Upper lobe of left lung (tissue), 6 donors: Measurements from ENCODE around the gene LRRC51. TPM values are rescaled to one million over a fixed set of nuclear protein-coding genes. Genes with fewer than 3 reads are reported as not detected.

Experiments used
- ATAC-seq, 2 donors: fragments of 200-7000 bp; cut with Tn5 transposase; one replicate each; pipeline ENCODE4 v1.9.1; 2022; ENCODE audit warnings: mild to moderate bottlenecking in 2 of 2, moderate library complexity in 2 of 2; ENCODE audit not compliant: low FRiP score in 2 of 2
- DNase-seq, 2 donors: peaks; one replicate each; pipeline ENCODE4 v3.0.0-alpha.2; 2019 to 2020
- H3K27ac ChIP-seq, 4 donors: fragments of 200-600 bp; sonication (generic); one replicate each; pipeline ENCODE4 v1.5.1; 2016 to 2019
- H3K27me3 ChIP-seq, 4 donors: fragments of 200-600 bp; sonication (generic); one replicate each; pipeline ENCODE4 v1.5.1; 2017 to 2019
- H3K36me3 ChIP-seq, 4 donors: fragments of 200-600 bp; sonication (generic); one replicate each; pipeline ENCODE4 v1.5.1; 2016 to 2019
- H3K4me1 ChIP-seq, 4 donors: fragments of 200-600 bp; sonication (generic); one replicate each; pipeline ENCODE4 v1.5.1; 2018 to 2019
- H3K4me3 ChIP-seq, 4 donors: fragments of 200-600 bp; sonication (generic); one replicate each; pipeline ENCODE4 v1.5.1; 2017 to 2019; ENCODE audit warnings: mild to moderate bottlenecking in 2 of 4, moderate library complexity in 1 of 4
- H3K9me3 ChIP-seq, 4 donors: fragments of 200-600 bp; sonication (generic); one replicate each; pipeline ENCODE4 v1.5.1; 2018 to 2019
- EP300 ChIP-seq, 4 donors: sonication (generic); formaldehyde crosslinking; IDR thresholded peaks; one replicate each; pipeline ENCODE4 v1.5.1; 2017; ENCODE audit warnings: antibody characterized with exemption in 4 of 4, control low read depth in 2 of 4
- POLR2A ChIP-seq, 4 donors: fragments of 450-650 bp; IDR thresholded peaks; one replicate each; pipeline ENCODE4 v1.5.1; 2016 to 2017; ENCODE audit warnings: antibody characterized with exemption in 4 of 4, mild to moderate bottlenecking in 2 of 4
- POLR2AphosphoS5 ChIP-seq, 2 donors: sonication (generic); formaldehyde crosslinking; IDR thresholded peaks; one replicate each; pipeline ENCODE4 v1.5.1; 2017; ENCODE audit warnings: antibody characterized with exemption in 2 of 2
- WGBS, 2 donors: methylation state at CpG; one replicate each; pipeline ENCODE4 v1.1.5; 2017 to 2018; 5-methylcytosine and 5-hydroxymethylcytosine counted together
- total RNA-seq, 6 donors: library from RNA; depleted of rRNA in 4 of 6; stranded (reverse); fragments of >200 nt in 4 of 6; gene quantifications; one replicate each; pipeline versions ENCODE4 v1.1.0 to v1.2.1, GENCODE V29; 2016 to 2021
- TF ChIP-seq, protein P1 (sequence below), 6 experiments: fragments of 450-650 bp in 4 of 6; fragments of 200-600 bp in 2 of 6; sonication (generic) in 2 of 6; IDR thresholded peaks; one replicate each; pipeline ENCODE4 v1.5.1; 2016 to 2019; ENCODE audit warnings: antibody characterized with exemption in 6 of 6
- donor health status: DM: no; HTN: no; CAD: no; lungs with moderate emphysema.
- donor health status: DM: no; HTN: yes; CAD: no; lungs with severe emphysema.

Gene LRRC51
- total RNA-seq, 6 donors from 2014 or later: 5.3 to 19.2 (median 10.3) TPM

DNA sequence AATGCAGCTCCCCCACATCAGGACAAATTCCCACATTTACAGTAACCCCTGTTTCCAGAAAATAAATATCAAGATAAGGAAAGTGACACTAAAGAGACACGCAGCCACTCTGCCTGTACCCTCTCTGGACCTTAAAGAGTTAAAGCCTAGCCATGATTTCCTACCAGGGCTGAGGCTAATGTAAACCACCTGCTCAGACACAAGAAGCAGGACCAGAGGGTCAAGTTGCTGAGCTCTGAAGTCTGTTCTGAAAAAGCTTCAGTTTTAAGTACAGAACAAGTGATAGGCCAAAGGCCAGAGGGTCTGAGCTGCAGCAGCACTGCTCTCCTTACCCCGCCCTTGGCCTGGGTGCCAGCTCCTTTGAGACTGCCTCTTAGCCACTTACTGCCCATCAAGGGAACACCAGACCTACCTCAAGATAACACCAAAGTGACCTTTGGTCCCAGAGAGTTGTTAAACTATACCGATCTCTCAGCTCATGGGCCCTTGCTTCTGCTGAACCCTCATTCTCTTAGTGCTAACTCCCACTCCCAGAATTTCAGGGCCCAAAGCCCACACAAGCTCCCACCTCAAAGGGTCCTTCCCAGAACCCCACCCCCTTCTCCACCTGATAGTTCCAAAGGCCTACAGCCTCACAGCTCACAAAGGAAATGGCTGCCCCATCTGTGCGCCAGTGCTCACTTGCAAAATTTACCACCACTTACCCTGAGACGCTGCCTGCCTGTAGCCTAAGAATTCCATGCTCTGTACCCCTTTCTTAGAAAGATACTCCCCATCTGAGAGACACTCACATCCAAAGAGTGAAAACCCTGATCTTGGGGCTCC is 41.4 kb upstream of the LRRC51 start:
- Histone ChIP-seq H3K27ac (peak overlapping the region; percentile 92 to 98 (median 95)), H3K4me3 (peak overlapping the region; percentile 23 to 61 (median 50)), H3K27me3 (no peaks in the 10 kb centered on the region), H3K36me3 (peaks cover 0 to 16% (median 14%) of the 10 kb centered on the region in 4 donors), H3K9me3 (no peaks in the 10 kb centered on the region), H3K4me1 (peaks cover 47 to 70% (median 54%) of the 10 kb centered on the region in 4 donors)
- TF ChIP-seq POLR2A (IDR thresholded peaks at IDR 0.05): no peak
- peak in 1 of 2 donors; percentile 13 for TF ChIP-seq POLR2AphosphoS5 (IDR thresholded peaks at IDR 0.05)
- WGBS, 2 donors: 22 to 29% methylated on average over 5 of the region's 5 CpGs
- peak in 1 of 2 donors; percentile 72 for ATAC-seq
- peak in 1 of 2 donors; percentile 87 for DNase-seq

DNA sequence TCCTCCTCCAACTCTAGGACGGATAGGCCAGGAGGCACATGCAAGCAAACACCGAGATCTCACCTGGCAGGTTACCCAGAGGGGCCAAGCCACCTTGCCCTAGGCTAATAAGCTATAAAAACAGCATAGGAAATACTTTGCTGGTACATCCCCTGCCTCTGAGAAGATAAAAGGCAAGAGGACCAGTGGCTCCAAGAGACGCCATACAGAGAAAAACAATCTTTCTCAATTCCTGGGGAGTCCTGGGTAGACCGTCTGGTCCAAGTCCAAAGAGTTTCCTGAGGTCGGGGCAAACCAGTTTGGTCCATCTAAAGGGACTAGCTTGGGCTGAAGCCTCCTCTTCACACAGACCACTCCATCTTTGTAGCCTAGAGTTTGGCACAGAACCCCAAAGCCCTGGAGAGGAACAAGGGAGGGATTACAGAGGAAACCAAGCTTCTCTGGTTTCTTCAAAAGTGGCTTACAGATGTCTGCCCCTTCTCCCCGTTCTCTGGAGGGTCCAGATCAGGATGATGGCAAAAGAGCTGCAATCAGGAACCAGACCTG is 40.7 kb upstream of the LRRC51 start:
- H3K36me3 ChIP-seq: peaks cover 0 to 9% (median 7%) of the 10 kb centered on the region in 4 donors
- no peak for ATAC-seq
- TF ChIP-seq, protein P1, sequence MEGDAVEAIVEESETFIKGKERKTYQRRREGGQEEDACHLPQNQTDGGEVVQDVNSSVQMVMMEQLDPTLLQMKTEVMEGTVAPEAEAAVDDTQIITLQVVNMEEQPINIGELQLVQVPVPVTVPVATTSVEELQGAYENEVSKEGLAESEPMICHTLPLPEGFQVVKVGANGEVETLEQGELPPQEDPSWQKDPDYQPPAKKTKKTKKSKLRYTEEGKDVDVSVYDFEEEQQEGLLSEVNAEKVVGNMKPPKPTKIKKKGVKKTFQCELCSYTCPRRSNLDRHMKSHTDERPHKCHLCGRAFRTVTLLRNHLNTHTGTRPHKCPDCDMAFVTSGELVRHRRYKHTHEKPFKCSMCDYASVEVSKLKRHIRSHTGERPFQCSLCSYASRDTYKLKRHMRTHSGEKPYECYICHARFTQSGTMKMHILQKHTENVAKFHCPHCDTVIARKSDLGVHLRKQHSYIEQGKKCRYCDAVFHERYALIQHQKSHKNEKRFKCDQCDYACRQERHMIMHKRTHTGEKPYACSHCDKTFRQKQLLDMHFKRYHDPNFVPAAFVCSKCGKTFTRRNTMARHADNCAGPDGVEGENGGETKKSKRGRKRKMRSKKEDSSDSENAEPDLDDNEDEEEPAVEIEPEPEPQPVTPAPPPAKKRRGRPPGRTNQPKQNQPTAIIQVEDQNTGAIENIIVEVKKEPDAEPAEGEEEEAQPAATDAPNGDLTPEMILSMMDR (IDR thresholded peaks at IDR 0.05): no peak
- TF ChIP-seq POLR2A (IDR thresholded peaks at IDR 0.05): no peak
- no peak for TF ChIP-seq POLR2AphosphoS5 (IDR thresholded peaks at IDR 0.05)
- no peak for TF ChIP-seq EP300 (IDR thresholded peaks at IDR 0.05)
- H3K9me3 ChIP-seq: no peaks in the 10 kb centered on the region
- no peaks in the 10 kb centered on the region for H3K27me3 ChIP-seq
- H3K4me1 ChIP-seq: peaks cover 47 to 70% (median 54%) of the 10 kb centered on the region in 4 donors
- no peak for DNase-seq
- WGBS, 2 donors: 13 to 20% methylated on average over 6 of the region's 6 CpGs
- peak overlapping the region; percentile 23 to 61 (median 50) for H3K4me3 ChIP-seq
- H3K27ac ChIP-seq: peak overlapping the region; percentile 92 to 98 (median 95)

DNA sequence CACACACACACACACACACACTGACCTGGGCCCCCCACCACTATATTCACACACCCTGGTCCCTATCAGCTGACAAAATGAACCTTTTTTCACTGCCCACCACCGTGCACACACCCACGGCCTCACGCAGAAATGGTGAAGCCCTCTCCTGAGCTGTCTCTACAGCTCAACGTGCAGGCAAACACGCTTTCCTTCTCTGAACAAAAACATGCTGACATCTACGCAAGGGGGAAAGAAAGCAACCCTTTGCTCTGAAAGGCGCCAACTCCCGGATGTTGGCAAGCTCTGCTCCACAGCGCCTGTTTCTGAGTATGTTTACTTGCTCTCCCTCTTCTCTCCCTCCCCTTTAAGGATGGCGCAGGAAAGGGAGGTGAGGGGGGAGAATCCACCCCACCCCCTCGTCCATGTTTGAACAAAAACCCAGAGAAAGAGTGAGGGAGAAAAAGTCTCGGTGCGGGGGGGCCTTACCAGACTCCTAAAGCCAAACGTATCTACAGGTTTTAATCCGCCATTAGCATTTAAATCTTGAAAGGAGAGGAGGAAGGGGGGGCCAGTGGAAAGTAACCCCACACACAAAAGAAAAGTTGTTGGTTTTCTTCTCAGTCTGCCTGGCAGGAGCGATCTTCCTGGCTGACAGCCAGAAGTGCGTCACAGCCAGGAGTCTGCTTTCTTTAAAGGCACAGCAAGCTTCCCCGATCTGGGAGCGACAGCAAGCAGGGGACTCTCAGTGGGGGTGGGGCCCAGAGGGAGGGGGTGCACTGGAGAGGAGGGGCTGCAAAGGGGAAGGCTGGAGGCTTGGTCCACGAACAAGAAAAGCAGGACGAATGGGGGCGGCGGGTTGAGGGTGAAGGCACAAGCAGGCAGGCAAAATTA is 39.9 kb upstream of the LRRC51 start:
- Histone ChIP-seq H3K4me3 (peak overlapping the region; percentile 23 to 61 (median 50)), H3K9me3 (no peaks in the 10 kb centered on the region), H3K4me1 (peaks cover 47 to 66% (median 54%) of the 10 kb centered on the region in 4 donors), H3K36me3 (peaks cover 0 to 1% (median 0%) of the 10 kb centered on the region in 4 donors), H3K27me3 (no peaks in the 10 kb centered on the region), H3K27ac (peak overlapping the region; percentile 92 to 98 (median 95))
- TF ChIP-seq, protein P1 (IDR thresholded peaks at IDR 0.05): peak in 1 of 6 experiments; percentile 6
- TF ChIP-seq POLR2A (IDR thresholded peaks at IDR 0.05): peak in 2 of 4 donors; percentile 16 to 56
- TF ChIP-seq EP300 (IDR thresholded peaks at IDR 0.05): peak in 1 of 4 donors; percentile 63
- TF ChIP-seq POLR2AphosphoS5 (IDR thresholded peaks at IDR 0.05): peak; percentile 79 to 87
- DNase-seq: peak; percentile 77 to 94
- peak; percentile 89 to 93 for ATAC-seq
- WGBS, 2 donors: 1 to 2% methylated on average over 20 to 23 of the region's 23 CpGs

DNA sequence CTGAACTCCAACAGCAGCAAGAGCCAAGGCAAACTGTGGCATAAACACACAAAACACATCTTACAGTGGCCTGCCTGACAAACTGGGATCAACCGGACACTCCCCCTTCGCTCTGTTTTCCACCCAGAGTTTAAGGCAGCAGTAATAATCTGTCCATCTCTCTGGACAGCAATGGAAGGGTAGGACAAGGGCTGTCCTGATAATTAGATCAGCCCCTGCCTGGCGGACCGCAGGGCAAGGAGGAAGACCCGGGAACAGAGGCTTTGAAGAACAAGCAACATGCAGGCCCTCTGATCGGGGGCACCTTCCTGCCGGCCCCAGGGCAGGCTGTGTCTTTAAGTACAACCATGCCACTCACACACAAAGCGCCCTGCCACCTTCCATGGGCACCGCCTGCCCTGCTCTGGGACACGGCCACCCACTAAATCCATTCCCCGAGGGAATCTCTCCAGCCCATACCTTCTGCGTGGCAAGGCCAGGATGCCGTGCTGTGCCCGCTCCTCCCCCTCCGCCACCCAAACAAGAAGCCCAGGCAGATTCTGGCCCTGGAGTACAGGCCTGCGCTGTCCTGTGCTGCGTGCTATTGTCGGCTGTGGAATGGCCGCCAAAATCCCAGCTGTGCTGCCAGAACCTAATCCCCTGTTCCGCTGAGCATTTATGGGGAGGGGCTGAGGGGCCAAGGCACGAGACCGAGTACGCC is 39.1 kb upstream of the LRRC51 start:
- no peaks in the 10 kb centered on the region for H3K9me3 ChIP-seq
- H3K4me1 ChIP-seq: peaks cover 47 to 59% (median 49%) of the 10 kb centered on the region in 4 donors
- peak overlapping the region; percentile 92 to 98 (median 95) for H3K27ac ChIP-seq
- peak; percentile 71 to 88 for ATAC-seq
- DNase-seq: peak; percentile 76 to 84
- TF ChIP-seq EP300 (IDR thresholded peaks at IDR 0.05) (no peak), POLR2A (IDR thresholded peaks at IDR 0.05) (peak in 2 of 4 donors; percentile 11 to 74), POLR2AphosphoS5 (IDR thresholded peaks at IDR 0.05) (peak; percentile 20 to 46)
- TF ChIP-seq, protein P1 (IDR thresholded peaks at IDR 0.05): peak in 1 of 6 experiments; percentile 8
- no peaks in the 10 kb centered on the region for H3K36me3 ChIP-seq
- H3K27me3 ChIP-seq: no peaks in the 10 kb centered on the region
- 4 to 5% methylated on average over 12 to 17 of the region's 23 CpGs for WGBS, 2 donors
- H3K4me3 ChIP-seq: peak overlapping the region; percentile 23 to 61 (median 50)
